HUES64 (cell line): Measurements from ENCODE around the gene LLGL2.

Experiments used
- H3K27ac ChIP-seq: 2 replicates; pipeline ENCODE4 v1.7.0; 2013; ENCODE audit warnings: low read depth, low read length, inconsistent platforms
- H3K27me3 ChIP-seq: 2 replicates; pipeline ENCODE4 v1.6.1; 2013; ENCODE audit warnings: mild to moderate bottlenecking, low read length; ENCODE audit not compliant: insufficient read depth
- H3K36me3 ChIP-seq: 2 replicates; pipeline ENCODE4 v1.6.1; 2013; ENCODE audit warnings: mild to moderate bottlenecking, low read length; ENCODE audit not compliant: insufficient read depth
- H3K4me1 ChIP-seq: 2 replicates; pipeline ENCODE4 v1.6.1; 2013; ENCODE audit warnings: mild to moderate bottlenecking, low read length, moderate library complexity; ENCODE audit not compliant: insufficient read depth
- H3K4me3 ChIP-seq: 2 replicates; pipeline ENCODE4 v1.5.1; 2013; ENCODE audit warnings: mild to moderate bottlenecking, low read length, moderate library complexity
- H3K9ac ChIP-seq: 2 replicates; pipeline ENCODE4 v1.6.1; 2013; ENCODE audit warnings: mild to moderate bottlenecking, low read depth, low read length
- H3K9me3 ChIP-seq: 2 replicates; pipeline ENCODE4 v1.6.1; 2013; ENCODE audit warnings: low read depth, low read length; ENCODE audit not compliant: insufficient read depth
- WGBS: fragments of 150-250, 120-280 bp; methylation state at CpG from one replicate; pipeline ENCODE4 v1.1.7; 2013; ENCODE audit warnings: missing lambda C conversion rate; 5-methylcytosine and 5-hydroxymethylcytosine counted together

LLGL2 gene

DNA sequence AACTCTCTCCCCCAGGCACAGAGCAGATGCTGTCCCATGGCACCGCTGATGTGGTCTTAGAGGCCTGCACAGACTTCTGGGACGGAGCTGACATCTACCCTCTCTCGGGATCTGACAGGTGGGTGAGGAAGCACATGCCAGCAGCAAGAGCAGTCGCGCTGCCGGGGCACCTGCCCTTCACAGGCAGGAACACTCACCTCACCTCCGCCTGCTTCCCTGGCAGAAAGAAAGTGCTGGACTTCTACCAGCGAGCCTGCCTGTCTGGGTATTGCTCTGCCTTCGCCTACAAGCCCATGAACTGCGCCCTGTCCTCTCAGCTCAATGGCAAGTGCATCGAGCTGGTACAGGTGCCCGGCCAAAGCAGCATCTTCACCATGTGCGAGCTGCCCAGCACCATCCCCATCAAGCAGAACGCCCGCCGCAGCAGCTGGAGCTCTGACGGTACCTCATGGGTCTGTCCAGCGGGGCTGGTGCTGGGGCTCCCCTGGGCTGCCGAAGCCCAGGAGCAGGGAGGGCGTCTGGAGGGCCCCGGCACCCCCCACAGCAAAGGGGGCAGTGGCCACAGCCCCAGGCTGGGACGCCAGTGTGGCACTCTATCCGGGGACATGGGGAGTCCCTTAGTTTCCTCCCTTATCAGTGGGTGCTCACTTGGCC is 31.9 kb upstream of the LLGL2 start:
- Histone ChIP-seq H3K36me3 (peaks cover 48% of the 10 kb centered on the region), H3K9ac (no peak overlapping the region), H3K4me3 (no peak overlapping the region), H3K27me3 (no peaks in the 10 kb centered on the region), H3K27ac (no peak overlapping the region), H3K9me3 (no peaks in the 10 kb centered on the region), H3K4me1 (no peaks in the 10 kb centered on the region)
- 95% methylated on average over 23 of the region's 23 CpGs for WGBS

DNA sequence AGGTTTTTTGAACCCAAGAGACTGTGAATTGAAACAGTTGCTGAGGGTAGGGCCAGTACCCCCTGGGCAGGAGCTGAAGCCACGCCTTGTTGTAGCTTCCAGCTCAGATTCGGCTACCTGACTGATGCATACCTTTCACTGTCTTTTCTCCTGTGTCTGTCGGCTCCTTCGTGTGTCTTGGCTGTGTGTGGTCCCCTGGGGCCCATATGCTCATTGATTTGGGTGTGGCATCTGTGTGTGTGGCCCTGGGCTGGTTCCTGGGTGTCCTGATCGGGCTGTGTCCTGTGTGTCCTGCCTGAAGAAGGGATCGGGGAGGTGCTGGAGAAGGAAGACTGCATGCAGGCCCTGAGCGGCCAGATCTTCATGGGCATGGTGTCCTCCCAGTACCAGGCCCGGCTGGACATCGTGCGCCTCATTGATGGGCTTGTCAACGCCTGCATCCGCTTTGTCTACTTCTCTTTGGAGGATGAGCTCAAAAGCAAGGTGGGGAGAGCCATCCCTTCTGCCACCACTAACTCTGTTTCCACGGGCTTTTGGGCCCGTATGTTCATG is 31.1 kb upstream of the LLGL2 start:
- no peaks in the 10 kb centered on the region for H3K9me3 ChIP-seq
- H3K4me3 ChIP-seq: no peak overlapping the region
- WGBS: 95% methylated on average over 14 of the region's 14 CpGs
- H3K36me3 ChIP-seq: peaks cover 50% of the 10 kb centered on the region
- H3K9ac ChIP-seq: no peak overlapping the region
- no peaks in the 10 kb centered on the region for H3K4me1 ChIP-seq
- H3K27me3 ChIP-seq: no peaks in the 10 kb centered on the region
- no peak overlapping the region for H3K27ac ChIP-seq

DNA sequence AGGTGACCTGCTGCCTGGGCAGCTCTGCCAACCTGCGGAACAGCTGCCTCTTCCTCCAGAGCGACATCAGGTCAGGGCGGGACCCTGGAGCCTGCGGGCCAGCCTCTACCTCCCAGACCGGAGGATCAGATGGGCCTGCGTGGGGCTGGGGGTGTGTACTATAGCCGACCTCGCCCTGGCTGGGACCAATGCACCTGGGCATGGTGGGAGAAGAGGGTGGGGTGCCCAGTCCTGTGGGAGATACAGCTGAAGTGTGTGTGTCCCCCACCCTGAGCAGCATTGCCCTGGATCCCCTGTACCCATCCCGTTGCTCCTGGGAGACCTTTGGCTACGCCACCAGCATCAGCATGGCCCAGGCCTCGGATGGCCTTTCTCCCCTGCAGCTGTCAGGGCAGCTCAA is 29.5 kb upstream of the LLGL2 start:
- Histone ChIP-seq H3K36me3 (peaks cover 59% of the 10 kb centered on the region), H3K9me3 (no peaks in the 10 kb centered on the region), H3K27ac (no peak overlapping the region), H3K9ac (no peak overlapping the region), H3K27me3 (no peaks in the 10 kb centered on the region), H3K4me1 (no peaks in the 10 kb centered on the region), H3K4me3 (no peak overlapping the region)
- 94% methylated on average over 11 of the region's 11 CpGs for WGBS

DNA sequence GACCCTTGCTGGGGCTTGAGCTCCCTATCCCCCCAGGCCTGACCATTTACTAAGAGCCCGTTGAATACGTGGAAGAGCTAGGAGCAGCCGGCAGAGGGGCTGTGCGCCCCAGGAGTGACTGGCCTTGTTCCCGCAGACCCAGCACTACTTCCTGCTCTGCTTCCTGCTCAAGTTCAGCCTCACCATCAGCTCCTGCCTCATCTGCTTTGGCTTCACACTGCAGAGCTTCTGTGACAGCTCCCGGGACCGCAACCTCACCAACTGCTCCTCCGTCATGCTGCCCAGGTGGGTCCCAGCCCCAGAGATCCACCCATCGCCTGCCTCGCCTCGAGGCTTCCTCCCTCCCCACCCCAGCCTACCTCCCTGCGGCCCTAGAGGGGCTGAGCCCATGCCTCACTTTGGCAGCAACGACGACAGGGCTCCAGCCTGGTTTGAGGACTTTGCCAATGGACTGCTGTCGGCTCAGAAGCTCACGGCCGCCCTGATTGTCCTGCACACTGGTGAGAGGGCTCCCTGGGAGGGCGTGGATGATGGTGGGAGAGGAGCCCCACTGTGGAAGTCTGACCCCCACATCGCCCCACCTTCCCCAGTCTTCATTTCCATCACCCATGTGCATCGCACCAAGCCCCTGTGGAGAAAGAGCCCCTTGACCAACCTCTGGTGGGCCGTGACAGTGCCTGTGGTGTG is 27.3 kb upstream of the LLGL2 start:
- Histone ChIP-seq H3K9ac (no peak overlapping the region), H3K36me3 (peaks cover 59% of the 10 kb centered on the region), H3K27ac (no peak overlapping the region), H3K9me3 (no peaks in the 10 kb centered on the region), H3K4me3 (no peak overlapping the region), H3K27me3 (no peaks in the 10 kb centered on the region), H3K4me1 (no peaks in the 10 kb centered on the region)
- WGBS: 91% methylated on average over 20 of the region's 21 CpGs

DNA sequence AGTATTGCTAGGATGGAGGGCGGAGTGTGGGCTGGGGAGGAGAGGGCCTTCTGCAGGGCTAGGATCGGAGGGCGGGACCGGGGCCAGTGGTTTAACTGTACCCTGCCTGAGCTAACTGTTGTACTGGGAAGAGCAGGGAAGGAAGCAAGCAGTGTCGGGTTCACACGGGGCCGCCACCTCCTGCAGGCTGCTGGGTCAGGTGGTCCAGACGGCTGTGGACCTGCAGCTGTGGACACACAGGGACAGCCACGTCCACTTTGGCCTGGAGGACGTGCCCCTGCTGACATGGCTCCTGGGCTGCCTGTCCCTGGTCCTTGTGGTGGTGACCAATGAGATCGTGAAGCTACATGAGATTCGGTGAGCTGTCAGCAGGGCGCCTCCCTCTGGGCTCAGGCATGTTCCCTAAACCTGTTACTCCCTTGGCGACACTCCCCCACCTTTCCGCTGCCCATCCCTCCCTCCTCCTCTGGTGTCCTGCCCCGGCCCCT is 26.7 kb upstream of the LLGL2 start:
- 80% methylated on average over 16 of the region's 16 CpGs for WGBS
- Histone ChIP-seq H3K4me1 (no peaks in the 10 kb centered on the region), H3K27me3 (no peaks in the 10 kb centered on the region), H3K36me3 (peaks cover 58% of the 10 kb centered on the region), H3K9me3 (no peaks in the 10 kb centered on the region), H3K4me3 (no peak overlapping the region), H3K9ac (no peak overlapping the region), H3K27ac (no peak overlapping the region)

DNA sequence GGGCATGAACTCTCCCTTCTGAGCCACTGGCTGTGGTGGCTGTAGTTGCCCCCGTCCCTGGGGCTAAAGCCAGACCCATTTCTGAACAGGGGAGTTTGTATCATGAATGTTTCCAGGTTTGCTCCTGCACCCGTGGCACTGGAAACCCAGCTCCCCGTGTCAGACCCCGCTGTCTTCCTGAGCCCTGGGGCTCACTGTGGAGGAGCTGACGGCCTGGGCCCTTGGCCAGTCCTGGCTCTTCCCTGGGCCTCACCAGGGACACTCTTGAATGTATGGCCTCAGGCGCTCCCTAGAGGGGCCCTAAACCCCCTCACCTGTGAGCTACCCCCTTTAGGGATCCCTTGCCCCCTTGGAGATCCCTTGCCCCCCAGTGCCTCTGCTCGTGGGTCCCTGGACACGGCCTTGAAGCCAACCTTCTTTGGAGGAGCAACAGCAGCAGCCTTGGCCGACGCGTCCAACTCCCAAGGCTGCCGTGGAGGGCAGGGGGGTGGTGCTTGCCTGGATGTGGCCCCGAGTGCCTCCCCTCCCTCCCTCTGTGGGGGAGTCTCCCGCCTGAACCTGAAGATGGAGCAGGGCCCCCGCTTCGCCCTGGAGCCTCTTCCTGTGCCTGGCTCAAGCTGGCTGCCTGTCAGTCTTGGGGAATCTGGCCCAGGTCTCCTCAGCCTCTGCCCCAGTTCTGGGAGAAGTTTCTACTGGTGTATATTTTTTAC is 26.0 kb upstream of the LLGL2 start:
- peaks cover 51% of the 10 kb centered on the region for H3K36me3 ChIP-seq
- H3K9me3 ChIP-seq: no peaks in the 10 kb centered on the region
- WGBS: 91% methylated on average over 16 of the region's 16 CpGs
- no peaks in the 10 kb centered on the region for H3K4me1 ChIP-seq
- no peak overlapping the region for H3K9ac ChIP-seq
- H3K4me3 ChIP-seq: no peak overlapping the region
- H3K27me3 ChIP-seq: no peaks in the 10 kb centered on the region
- H3K27ac ChIP-seq: no peak overlapping the region

DNA sequence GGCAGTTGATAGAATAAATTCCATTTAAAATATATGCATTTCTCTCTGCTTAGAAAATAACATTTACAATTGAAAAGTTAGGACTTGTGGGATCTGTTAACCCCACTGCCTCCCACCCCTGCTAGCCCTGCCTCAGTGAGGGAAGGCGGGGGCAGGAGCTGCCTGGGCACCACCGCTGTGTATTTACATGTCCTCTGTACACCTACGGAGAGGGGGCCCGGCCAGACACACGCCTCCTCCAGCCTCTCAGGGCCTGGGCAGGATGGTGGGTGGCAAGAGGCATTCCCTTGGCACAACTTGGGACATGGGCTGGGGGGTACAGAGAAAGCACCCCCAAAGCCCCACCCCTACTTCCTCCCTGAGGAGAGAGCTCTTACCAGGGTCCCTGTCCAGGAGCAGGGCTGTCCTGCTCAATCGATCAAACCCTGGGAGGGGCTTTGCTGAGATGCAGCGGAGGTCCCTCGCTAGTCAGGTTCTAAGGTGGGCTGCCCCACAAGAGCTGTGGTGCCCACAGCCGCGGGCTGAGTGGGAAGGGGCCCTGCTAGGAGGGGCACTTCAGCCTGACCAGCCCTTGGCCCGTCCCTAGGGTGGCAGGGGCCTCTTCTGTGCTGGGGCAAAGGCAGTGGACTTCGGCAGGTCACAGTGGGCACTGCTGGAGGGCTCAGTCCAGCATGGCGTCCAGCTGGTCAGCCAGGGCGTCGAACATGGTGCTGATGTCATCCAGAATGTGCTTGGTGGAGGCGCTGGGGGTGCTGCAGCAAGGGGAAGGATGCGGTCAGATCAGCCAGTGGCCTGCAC is 24.9 kb upstream of the LLGL2 start:
- no peak overlapping the region for H3K9ac ChIP-seq
- H3K27ac ChIP-seq: no peak overlapping the region
- no peaks in the 10 kb centered on the region for H3K4me1 ChIP-seq
- WGBS: 94% methylated on average over 17 of the region's 17 CpGs
- H3K36me3 ChIP-seq: peaks cover 51% of the 10 kb centered on the region
- H3K9me3 ChIP-seq: no peaks in the 10 kb centered on the region
- H3K27me3 ChIP-seq: no peaks in the 10 kb centered on the region
- no peak overlapping the region for H3K4me3 ChIP-seq

DNA sequence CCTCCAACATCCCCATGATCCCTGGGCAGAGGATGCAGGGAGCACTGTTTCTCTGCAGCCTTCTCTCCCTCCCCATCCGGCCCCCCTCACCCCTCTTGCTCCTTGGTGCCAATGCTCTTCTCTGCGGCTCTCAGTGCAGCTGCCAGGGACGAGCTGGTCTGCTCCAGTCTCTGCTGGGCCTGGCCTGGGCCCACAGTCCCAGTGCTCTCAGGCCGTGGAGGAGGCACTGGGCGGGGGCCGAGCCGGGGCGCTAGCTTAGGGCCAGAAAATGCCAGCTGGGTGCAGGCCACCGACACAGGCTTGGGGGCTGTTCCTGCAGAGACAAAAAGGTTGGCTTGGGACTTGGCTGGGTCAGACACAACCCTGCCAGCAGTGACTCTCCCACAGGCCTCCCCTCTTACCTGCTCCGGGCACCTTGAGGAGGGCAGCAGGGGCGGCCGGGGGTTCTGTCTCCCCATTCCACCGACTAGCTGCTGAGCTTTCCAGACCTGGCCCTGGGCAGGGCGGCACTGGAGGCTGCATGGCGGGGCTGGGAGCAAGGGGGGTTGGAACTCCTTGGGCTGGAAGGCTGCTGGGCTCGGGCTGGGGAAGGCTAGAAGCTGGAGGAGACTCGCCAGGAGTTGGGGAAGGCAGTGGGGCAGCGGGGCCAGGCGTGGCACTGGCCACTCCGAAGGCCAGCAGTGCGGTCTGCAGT is 24.0 kb upstream of the LLGL2 start:
- WGBS: 92% methylated on average over 21 of the region's 21 CpGs
- H3K9me3 ChIP-seq: no peaks in the 10 kb centered on the region
- no peaks in the 10 kb centered on the region for H3K27me3 ChIP-seq
- no peak overlapping the region for H3K9ac ChIP-seq
- H3K27ac ChIP-seq: no peak overlapping the region
- no peaks in the 10 kb centered on the region for H3K4me1 ChIP-seq
- H3K4me3 ChIP-seq: no peak overlapping the region
- H3K36me3 ChIP-seq: peaks cover 55% of the 10 kb centered on the region

DNA sequence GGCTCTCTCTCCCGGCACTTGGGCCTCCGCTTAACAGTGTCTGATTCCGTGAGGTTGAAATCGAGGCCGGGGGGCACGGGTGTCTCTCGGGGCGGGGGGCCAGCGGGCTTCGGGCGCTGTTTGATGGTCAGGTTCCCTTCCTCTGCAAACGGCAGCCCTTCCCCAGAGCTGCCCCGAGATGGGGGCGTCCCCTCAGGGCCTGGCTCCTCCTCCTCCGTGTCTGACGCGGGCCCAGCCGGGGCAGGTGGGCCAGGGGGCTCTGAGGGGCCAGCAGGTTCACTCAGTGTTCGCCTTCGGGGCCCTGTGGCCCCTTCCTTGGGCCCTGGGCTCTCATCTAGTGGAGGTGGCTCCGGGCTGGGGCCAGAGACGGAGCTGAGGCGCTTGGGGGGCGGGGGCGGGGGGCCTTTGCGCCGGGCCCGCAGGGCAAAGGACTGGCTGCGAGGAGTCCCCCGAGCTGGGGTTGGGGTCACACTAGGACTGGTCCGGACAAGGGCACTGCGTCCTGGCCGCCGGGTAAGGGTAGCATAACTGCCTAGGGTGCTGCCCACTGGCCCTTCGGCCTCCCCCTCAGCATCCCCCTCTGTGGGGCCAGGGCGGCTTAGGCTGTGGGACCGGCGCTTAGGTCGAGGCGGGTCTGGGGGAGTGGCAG is 23.3 kb upstream of the LLGL2 start:
- Histone ChIP-seq H3K9ac (no peak overlapping the region), H3K27ac (no peak overlapping the region), H3K4me3 (no peak overlapping the region), H3K9me3 (no peaks in the 10 kb centered on the region), H3K4me1 (no peaks in the 10 kb centered on the region), H3K27me3 (no peaks in the 10 kb centered on the region), H3K36me3 (peaks cover 56% of the 10 kb centered on the region)
- 94% methylated on average over 40 of the region's 40 CpGs for WGBS

DNA sequence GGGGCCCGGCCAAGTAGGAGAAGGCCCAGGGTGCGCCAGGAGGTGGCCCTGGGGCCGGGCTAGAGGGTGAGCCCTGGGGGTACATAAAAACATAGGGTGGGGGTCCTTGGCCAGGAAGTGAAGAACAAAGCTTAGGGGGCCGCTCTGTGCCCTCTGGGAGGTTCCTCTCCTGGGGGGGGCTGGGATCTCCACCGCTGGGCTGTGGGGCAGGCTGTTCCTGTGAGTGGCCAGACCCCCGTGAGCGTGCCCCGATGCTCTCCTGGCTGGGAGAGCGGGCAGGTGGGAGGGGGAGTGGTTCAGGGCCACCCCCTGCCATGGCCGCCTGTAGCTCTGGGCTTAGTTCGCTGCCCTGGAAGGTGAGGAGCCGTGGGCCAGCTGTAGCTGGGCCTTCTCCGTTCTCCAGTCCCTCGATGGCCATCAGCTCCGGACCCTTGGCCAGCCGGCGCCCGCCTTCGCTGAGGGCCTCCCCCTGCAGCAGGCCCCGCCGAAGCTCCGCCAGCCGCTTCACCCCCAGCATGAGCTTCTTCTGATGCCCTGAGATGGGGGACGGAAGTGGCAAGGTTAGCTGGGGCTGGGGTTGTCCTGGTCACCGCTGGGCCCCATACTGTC is 22.7 kb upstream of the LLGL2 start:
- Histone ChIP-seq H3K4me3 (no peak overlapping the region), H3K4me1 (no peaks in the 10 kb centered on the region), H3K9ac (no peak overlapping the region), H3K27ac (no peak overlapping the region), H3K27me3 (no peaks in the 10 kb centered on the region), H3K36me3 (peaks cover 53% of the 10 kb centered on the region), H3K9me3 (no peaks in the 10 kb centered on the region)
- 95% methylated on average over 25 of the region's 25 CpGs for WGBS
